Lower lobe of right lung (tissue), 2 donors: Measurements from ENCODE around the gene TNS4. TPM values are rescaled to one million over a fixed set of nuclear protein-coding genes. Genes with fewer than 3 reads are reported as not detected.

ENCODE experiments used
- ATAC-seq, 2 donors: fragments of 200-7000 bp; cut with Tn5 transposase; one replicate each; pipeline ENCODE4 v1.9.1; 2020 to 2022; ENCODE audit warnings: mild to moderate bottlenecking in 2 of 2, moderate library complexity in 2 of 2
- DNase-seq: peaks from one replicate; pipeline ENCODE4 v3.0.0-alpha.2; 2020
- H3K27ac ChIP-seq: fragments of 200-600 bp; one replicate; pipeline ENCODE4 v1.8.0; 2022
- H3K27me3 ChIP-seq: fragments of 200-600 bp; one replicate; pipeline ENCODE4 v1.8.0; 2022; ENCODE audit warnings: low read depth
- H3K36me3 ChIP-seq: fragments of 200-600 bp; one replicate; pipeline ENCODE4 v1.8.0; 2022; ENCODE audit warnings: mild to moderate bottlenecking
- H3K4me1 ChIP-seq: fragments of 200-600 bp; one replicate; pipeline ENCODE4 v1.8.0; 2022
- H3K4me3 ChIP-seq: fragments of 200-600 bp; one replicate; pipeline ENCODE4 v1.8.0; 2022; ENCODE audit warnings: mild to moderate bottlenecking
- H3K9me3 ChIP-seq: fragments of 200-600 bp; one replicate; pipeline ENCODE4 v1.8.0; 2022
- intact Hi-C: fragments of 100-400 bp; cut with DNase I; formaldehyde crosslinking; loops from one replicate; pipeline ENCODE4 v1.11.0; 2022
- total RNA-seq: library from RNA; stranded (reverse); fragmentation: NEBNext Ultra II Directional; extraction: Animal tissue kit (Norgen Biotek cat#: 25700); gene quantifications from one replicate; pipeline ENCODE4 v1.2.1, GENCODE V29; 2021
- TF ChIP-seq, protein P1 (sequence below): fragments of 200-600 bp; IDR thresholded peaks from one replicate; pipeline ENCODE4 v1.8.0; 2022; ENCODE audit warnings: antibody characterized with exemption, mild to moderate bottlenecking
- donor health status: DM: no; HTN: yes; CAD: no; lungs with severe emphysema.

The TNS4 gene
- total RNA-seq, 1 donor from 2014 or later, result 0.68 TPM

DNA sequence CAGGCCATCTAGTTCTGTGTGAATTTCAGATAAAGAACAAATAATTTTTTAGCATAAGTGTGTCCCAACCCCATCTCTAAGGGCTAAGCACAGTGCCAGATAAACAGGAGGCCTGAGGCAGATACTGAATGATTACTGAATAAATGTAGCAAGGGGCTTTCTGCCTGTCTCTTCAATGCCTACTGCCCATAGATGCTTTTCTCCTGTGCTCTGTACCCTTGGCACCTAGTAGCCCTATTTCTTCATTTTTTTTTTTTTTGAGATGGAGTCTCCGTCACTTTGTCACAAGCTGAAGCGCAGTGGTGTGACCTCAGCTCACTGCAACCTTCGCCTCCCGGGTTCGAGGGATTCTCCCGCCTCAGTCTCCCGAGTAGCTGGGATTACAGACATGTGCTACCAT lies 32.9 kb downstream of the TNS4 start:
- TF ChIP-seq, protein P1, sequence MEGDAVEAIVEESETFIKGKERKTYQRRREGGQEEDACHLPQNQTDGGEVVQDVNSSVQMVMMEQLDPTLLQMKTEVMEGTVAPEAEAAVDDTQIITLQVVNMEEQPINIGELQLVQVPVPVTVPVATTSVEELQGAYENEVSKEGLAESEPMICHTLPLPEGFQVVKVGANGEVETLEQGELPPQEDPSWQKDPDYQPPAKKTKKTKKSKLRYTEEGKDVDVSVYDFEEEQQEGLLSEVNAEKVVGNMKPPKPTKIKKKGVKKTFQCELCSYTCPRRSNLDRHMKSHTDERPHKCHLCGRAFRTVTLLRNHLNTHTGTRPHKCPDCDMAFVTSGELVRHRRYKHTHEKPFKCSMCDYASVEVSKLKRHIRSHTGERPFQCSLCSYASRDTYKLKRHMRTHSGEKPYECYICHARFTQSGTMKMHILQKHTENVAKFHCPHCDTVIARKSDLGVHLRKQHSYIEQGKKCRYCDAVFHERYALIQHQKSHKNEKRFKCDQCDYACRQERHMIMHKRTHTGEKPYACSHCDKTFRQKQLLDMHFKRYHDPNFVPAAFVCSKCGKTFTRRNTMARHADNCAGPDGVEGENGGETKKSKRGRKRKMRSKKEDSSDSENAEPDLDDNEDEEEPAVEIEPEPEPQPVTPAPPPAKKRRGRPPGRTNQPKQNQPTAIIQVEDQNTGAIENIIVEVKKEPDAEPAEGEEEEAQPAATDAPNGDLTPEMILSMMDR, result no peak
- H3K27me3 ChIP-seq, result no peaks in the 10 kb centered on the region

DNA sequence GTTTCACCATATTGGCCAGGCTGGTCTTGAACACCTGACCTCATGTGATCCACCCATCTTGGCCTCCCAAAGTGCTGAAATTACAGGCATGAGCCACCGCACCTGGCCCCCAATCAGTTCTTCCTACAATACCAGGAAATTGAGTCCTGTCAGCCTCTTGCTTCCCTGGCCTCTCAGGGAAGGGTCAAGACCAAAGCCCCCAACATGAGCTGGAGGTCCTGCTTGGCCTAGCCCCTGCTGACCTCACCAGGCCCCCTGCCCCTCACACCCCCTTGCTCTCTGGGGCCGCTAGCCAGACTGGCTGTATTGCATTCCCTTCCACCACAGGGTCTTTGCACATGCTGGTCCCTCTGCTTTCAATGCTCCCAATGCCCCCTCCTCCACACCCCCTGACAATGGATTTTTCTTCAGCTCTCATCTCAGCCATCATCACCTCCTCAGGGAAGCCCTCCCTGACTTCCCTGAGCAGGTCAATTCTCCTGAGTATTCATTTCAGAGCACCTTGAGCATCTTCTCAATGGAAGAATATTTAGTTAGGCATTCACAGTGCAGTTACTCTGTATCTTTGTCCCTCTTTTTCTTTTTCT lies 34.0 kb downstream of the TNS4 start:
- ATAC-seq, result no peak
- intact Hi-C loops, result no loop called here
- DNase-seq, result no peak
- TF ChIP-seq, protein P1, result no peak
- Histone ChIP-seq H3K4me3 (no peak overlapping the region), H3K36me3 (no peaks in the 10 kb centered on the region), H3K9me3 (no peaks in the 10 kb centered on the region), H3K27me3 (no peaks in the 10 kb centered on the region), H3K27ac (no peak overlapping the region), H3K4me1 (peaks cover 8% of the 10 kb centered on the region)

More for the DNA sequence above, 32.9 kb downstream of the TNS4 start:
- no peaks in the 10 kb centered on the region for H3K9me3 ChIP-seq
- no peak overlapping the region for H3K4me3 ChIP-seq
- no peak overlapping the region for H3K27ac ChIP-seq
- H3K4me1 ChIP-seq, result peaks cover 5% of the 10 kb centered on the region
- no peak for ATAC-seq
- no peaks in the 10 kb centered on the region for H3K36me3 ChIP-seq
- no peak for DNase-seq
- intact Hi-C loops, result no loop called here

DNA sequence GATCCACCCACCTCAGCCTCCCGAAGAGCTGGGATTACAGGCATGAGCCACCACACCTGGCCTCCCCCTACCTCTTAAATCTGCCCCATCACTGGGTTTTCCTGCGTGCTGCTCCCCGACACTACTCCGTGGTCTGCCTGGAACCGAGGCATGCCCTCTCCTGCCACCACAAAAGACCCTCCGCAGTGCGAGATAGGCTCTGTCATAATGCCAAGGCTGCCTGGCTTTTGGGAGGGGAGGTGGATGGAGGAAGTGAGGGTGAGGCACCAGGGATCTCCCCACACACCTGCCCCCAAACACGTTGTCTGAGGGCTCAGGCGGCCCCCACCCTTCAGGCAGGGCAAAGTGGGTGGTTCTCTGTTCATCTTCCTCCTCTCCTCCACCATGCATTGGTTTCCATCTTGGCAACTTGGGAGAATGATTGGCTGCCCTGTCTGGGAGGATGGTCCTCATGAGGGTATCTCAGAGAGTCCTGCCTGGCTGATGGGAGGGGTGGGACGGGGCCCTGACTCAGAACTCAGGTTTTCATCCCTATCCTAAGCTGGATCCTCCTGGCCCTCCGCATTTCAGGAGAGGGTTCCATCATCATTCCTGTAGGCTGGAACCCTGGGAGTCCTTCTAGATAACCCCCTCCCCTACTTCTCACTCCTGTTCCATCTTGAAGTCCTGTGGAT lies 35.0 kb downstream of the TNS4 start:
- no peak overlapping the region for H3K27ac ChIP-seq
- TF ChIP-seq, protein P1, result no peak
- DNase-seq (no peak), ATAC-seq (no peak)
- peaks cover 17% of the 10 kb centered on the region for H3K4me1 ChIP-seq
- no peaks in the 10 kb centered on the region for H3K36me3 ChIP-seq
- intact Hi-C loops, result no loop called here
- no peaks in the 10 kb centered on the region for H3K27me3 ChIP-seq
- H3K9me3 ChIP-seq, result no peaks in the 10 kb centered on the region
- H3K4me3 ChIP-seq, result no peak overlapping the region

DNA sequence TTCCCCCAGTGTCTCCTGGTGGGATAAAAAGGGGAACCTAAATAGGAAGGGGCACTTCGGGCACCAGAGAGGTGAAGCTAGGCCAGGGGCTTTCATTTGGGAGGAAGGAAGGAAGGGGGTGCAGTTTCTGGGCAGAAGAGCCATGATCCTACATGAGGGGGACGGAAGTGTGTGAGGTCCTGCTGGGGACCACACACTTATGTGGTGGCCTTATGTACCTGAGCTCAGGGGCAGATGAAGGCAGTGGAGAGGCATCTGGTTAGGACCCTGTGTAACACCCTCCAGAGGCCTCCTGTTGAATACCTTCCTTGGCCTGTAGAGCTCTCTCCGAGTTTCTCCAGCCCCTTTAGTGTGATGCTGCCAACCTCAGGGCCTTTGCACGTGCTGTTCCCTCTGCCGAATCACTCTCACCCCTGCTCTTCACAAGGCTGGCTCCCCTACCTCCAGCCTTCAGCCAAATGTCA lies 37.0 kb downstream of the TNS4 start:
- Histone ChIP-seq H3K4me3 (no peak overlapping the region), H3K27me3 (no peaks in the 10 kb centered on the region), H3K27ac (no peak overlapping the region), H3K9me3 (no peaks in the 10 kb centered on the region), H3K4me1 (peaks cover 26% of the 10 kb centered on the region), H3K36me3 (no peaks in the 10 kb centered on the region)
- no peak for ATAC-seq
- DNase-seq, result no peak
- TF ChIP-seq, protein P1, result no peak
- intact Hi-C loops, result no loop called here

DNA sequence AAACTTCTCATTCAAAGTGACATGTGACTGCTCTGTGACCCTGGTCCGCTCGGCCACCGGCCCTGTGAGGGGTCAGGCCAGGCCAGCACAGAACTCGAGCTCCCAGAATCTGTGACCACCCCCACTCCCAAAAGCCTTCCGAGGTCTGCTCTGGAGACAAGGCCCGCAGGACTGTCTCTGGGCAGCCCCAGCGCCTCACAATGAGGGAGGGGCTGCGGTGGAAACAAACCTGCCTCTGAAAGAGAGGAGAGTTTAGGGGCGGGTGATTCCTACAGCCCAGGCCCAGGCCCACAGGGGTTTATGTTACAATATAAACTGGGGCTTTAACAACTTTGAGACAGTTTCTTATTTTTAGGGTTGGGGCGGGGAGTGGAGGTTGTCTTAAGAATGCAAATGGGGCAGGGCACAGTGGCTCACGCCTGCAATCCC lies 38.3 kb downstream of the TNS4 start:
- no peak for DNase-seq
- intact Hi-C loops, result no loop called here
- H3K27me3 ChIP-seq, result no peaks in the 10 kb centered on the region
- no peak overlapping the region for H3K27ac ChIP-seq
- ATAC-seq, result no peak
- no peak overlapping the region for H3K4me3 ChIP-seq
- peaks cover 34% of the 10 kb centered on the region for H3K4me1 ChIP-seq
- TF ChIP-seq, protein P1, result no peak
- H3K36me3 ChIP-seq, result peaks cover under 1% of the 10 kb centered on the region
- no peaks in the 10 kb centered on the region for H3K9me3 ChIP-seq
